K562 (cell line): ENCODE results near the gene SEC14L1. TPM values are rescaled to one million over a fixed set of nuclear protein-coding genes. Genes with fewer than 3 reads are reported as not detected.
A peak's percentile ranks its signal among the peaks of the same experiment; 100 is the strongest.

Experiments used
- ARID2 ChIP-seq: fragments of 450-650 bp; IDR thresholded peaks from 2 replicates; pipeline ENCODE4 v1.6.1; 2017; ENCODE audit warnings: antibody characterized with exemption, mild to moderate bottlenecking
- CBFA2T2 ChIP-seq: fragments of 450-650 bp; conservative IDR thresholded peaks from 2 replicates; pipeline ENCODE4 v1.6.1; 2017; ENCODE audit warnings: mild to moderate bottlenecking
- CEBPG ChIP-seq, 3 experiments: fragments of 200-800 bp in 1 of 3; sonication (Bioruptor generic) in 1 of 3; sonication (generic) in 1 of 3; formaldehyde crosslinking in 1 of 3; IDR thresholded peaks in 2 of 3; conservative IDR thresholded peaks in 1 of 3; 2 replicates each; pipeline versions ENCODE4 v1.6.1 to v1.8.0; 2016 to 2022; ENCODE audit warnings: missing compliant biosample characterization in 2 of 3, missing genetic modification characterization in 2 of 3, mild to moderate bottlenecking in 1 of 3, missing genetic modification reagents in 1 of 3
- CTCF ChIP-seq, 3 experiments: IDR thresholded peaks in 2 of 3; conservative IDR thresholded peaks in 1 of 3; 2 replicates each; pipeline ENCODE4 v1.5.1; 2011 to 2012; ENCODE audit warnings: low read length in 3 of 3, mild to moderate bottlenecking in 3 of 3, control low read depth in 2 of 3, improper control_type of control experiment in 1 of 3, inconsistent platforms in 1 of 3, low read depth in 1 of 3, mixed read lengths in 1 of 3, moderate library complexity in 1 of 3; ENCODE audit not compliant: insufficient read depth in 2 of 3
- ELF4 ChIP-seq: fragments of 450-650 bp; formaldehyde crosslinking; IDR thresholded peaks from 2 replicates; pipeline ENCODE4 v1.4.0; 2022; ENCODE audit warnings: missing genetic modification characterization
- NFXL1 ChIP-seq: fragments of 450-650 bp; formaldehyde crosslinking; IDR thresholded peaks from 2 replicates; pipeline ENCODE4 v1.4.0; 2021; ENCODE audit warnings: mild to moderate bottlenecking
- NR1H2 ChIP-seq: sonication (generic); formaldehyde crosslinking; IDR thresholded peaks from 2 replicates; pipeline ENCODE4 v1.4.0; 2020; ENCODE audit warnings: mild to moderate bottlenecking, missing genetic modification reagents
- SMARCC2 ChIP-seq: fragments of 450-650 bp; IDR thresholded peaks from 2 replicates; pipeline ENCODE4 v1.6.1; 2017; ENCODE audit warnings: antibody characterized with exemption, moderate library complexity, mild to moderate bottlenecking, low read depth
- TAF7 ChIP-seq: fragments of 450-650 bp; IDR thresholded peaks from 2 replicates; pipeline ENCODE4 v1.6.1; 2016; ENCODE audit warnings: missing genetic modification characterization, missing compliant biosample characterization
- ZNF695 ChIP-seq: fragments of 450-650 bp; formaldehyde crosslinking; IDR thresholded peaks from 2 replicates; pipeline ENCODE4 v1.4.0; 2020; ENCODE audit warnings: mild to moderate bottlenecking, moderate library complexity
- ZNF696 ChIP-seq: fragments of 250-450 bp; sonication (Bioruptor Pico); conservative IDR thresholded peaks from 2 replicates; pipeline ENCODE4 v1.4.0; 2020; ENCODE audit warnings: mild to moderate bottlenecking, moderate library complexity
- polyA plus RNA-seq, 8 experiments: library from polyadenylated mRNA; depleted of rRNA in 4 of 8; stranded (reverse) in 5 of 8; unstranded in 3 of 8; fragments of >200 nt; fragmentation: Nextera tagmentation in 2 of 8; fragmentation: Illumina TruSeq in 1 of 8; extraction: Ambion mirVana in 2 of 8; extraction: Trizol in 1 of 8; gene quantifications; 2 replicates each; pipeline versions ENCODE4 v1.2.1 to v1.2.3, GENCODE V29; 2011 to 2014; ENCODE audit warnings: inconsistent platforms in 1 of 8, missing spikeins in 1 of 8
- total RNA-seq, 7 experiments: library from RNA; depleted of rRNA in 6 of 7; stranded (reverse); fragments of >200 nt in 6 of 7; fragmentation: Illumina TruSeq in 2 of 7; extraction: Trizol in 2 of 7; gene quantifications; 2 replicates each; pipeline versions ENCODE4 v1.2.1 to v1.2.3, GENCODE V29; 2011 to 2021; ENCODE audit warnings: low replicate concordance in 1 of 7
- TF ChIP-seq, protein P1 (sequence below): fragments of 200-600 bp; sonication (generic); IDR thresholded peaks from one replicate; pipeline ENCODE4 v1.6.1; 2012; ENCODE audit warnings: mild to moderate bottlenecking, low read depth, low read length, inconsistent platforms
- TF ChIP-seq, protein P2 (sequence below): fragments of 450-650 bp; conservative IDR thresholded peaks from 2 replicates; pipeline ENCODE4 v1.6.1; 2016; ENCODE audit warnings: missing genetic modification characterization, low read depth, mild to moderate bottlenecking, missing compliant biosample characterization, moderate library complexity

SEC14L1 gene
- total and polyA plus RNA-seq, 9 of the 15 experiments (the other 6 are each of a cell fraction or from before 2014, with no cell fraction given), result 3.1 to 39.7 (median 15.2) TPM

- TF ChIP-seq, protein P1, sequence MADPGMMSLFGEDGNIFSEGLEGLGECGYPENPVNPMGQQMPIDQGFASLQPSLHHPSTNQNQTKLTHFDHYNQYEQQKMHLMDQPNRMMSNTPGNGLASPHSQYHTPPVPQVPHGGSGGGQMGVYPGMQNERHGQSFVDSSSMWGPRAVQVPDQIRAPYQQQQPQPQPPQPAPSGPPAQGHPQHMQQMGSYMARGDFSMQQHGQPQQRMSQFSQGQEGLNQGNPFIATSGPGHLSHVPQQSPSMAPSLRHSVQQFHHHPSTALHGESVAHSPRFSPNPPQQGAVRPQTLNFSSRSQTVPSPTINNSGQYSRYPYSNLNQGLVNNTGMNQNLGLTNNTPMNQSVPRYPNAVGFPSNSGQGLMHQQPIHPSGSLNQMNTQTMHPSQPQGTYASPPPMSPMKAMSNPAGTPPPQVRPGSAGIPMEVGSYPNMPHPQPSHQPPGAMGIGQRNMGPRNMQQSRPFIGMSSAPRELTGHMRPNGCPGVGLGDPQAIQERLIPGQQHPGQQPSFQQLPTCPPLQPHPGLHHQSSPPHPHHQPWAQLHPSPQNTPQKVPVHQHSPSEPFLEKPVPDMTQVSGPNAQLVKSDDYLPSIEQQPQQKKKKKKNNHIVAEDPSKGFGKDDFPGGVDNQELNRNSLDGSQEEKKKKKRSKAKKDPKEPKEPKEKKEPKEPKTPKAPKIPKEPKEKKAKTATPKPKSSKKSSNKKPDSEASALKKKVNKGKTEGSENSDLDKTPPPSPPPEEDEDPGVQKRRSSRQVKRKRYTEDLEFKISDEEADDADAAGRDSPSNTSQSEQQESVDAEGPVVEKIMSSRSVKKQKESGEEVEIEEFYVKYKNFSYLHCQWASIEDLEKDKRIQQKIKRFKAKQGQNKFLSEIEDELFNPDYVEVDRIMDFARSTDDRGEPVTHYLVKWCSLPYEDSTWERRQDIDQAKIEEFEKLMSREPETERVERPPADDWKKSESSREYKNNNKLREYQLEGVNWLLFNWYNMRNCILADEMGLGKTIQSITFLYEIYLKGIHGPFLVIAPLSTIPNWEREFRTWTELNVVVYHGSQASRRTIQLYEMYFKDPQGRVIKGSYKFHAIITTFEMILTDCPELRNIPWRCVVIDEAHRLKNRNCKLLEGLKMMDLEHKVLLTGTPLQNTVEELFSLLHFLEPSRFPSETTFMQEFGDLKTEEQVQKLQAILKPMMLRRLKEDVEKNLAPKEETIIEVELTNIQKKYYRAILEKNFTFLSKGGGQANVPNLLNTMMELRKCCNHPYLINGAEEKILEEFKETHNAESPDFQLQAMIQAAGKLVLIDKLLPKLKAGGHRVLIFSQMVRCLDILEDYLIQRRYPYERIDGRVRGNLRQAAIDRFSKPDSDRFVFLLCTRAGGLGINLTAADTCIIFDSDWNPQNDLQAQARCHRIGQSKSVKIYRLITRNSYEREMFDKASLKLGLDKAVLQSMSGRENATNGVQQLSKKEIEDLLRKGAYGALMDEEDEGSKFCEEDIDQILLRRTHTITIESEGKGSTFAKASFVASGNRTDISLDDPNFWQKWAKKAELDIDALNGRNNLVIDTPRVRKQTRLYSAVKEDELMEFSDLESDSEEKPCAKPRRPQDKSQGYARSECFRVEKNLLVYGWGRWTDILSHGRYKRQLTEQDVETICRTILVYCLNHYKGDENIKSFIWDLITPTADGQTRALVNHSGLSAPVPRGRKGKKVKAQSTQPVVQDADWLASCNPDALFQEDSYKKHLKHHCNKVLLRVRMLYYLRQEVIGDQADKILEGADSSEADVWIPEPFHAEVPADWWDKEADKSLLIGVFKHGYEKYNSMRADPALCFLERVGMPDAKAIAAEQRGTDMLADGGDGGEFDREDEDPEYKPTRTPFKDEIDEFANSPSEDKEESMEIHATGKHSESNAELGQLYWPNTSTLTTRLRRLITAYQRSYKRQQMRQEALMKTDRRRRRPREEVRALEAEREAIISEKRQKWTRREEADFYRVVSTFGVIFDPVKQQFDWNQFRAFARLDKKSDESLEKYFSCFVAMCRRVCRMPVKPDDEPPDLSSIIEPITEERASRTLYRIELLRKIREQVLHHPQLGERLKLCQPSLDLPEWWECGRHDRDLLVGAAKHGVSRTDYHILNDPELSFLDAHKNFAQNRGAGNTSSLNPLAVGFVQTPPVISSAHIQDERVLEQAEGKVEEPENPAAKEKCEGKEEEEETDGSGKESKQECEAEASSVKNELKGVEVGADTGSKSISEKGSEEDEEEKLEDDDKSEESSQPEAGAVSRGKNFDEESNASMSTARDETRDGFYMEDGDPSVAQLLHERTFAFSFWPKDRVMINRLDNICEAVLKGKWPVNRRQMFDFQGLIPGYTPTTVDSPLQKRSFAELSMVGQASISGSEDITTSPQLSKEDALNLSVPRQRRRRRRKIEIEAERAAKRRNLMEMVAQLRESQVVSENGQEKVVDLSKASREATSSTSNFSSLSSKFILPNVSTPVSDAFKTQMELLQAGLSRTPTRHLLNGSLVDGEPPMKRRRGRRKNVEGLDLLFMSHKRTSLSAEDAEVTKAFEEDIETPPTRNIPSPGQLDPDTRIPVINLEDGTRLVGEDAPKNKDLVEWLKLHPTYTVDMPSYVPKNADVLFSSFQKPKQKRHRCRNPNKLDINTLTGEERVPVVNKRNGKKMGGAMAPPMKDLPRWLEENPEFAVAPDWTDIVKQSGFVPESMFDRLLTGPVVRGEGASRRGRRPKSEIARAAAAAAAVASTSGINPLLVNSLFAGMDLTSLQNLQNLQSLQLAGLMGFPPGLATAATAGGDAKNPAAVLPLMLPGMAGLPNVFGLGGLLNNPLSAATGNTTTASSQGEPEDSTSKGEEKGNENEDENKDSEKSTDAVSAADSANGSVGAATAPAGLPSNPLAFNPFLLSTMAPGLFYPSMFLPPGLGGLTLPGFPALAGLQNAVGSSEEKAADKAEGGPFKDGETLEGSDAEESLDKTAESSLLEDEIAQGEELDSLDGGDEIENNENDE, result no peak
- TF ChIP-seq ZNF696 (CRISPR knock-in tag) (no peak), ARID2 (no peak), CTCF (IDR thresholded peaks at IDR 0.05 in 2 of 3, conservative IDR thresholded peaks at IDR 0.05 in 1 of 3; ENCODE audit: insufficient read depth in 2 of 3, low read depth in 1 of 3, low read length in 3 of 3) (peak in 1 of 3 experiments; percentile 19; a peak in 1 of 6 replicates), TAF7 (tag) (no peak), NFXL1 (CRISPR knock-in tag) (no peak), CBFA2T2 (no peak), ZNF695 (no peak), NR1H2 (CRISPR knock-in tag) (no peak), CEBPG (CRISPR knock-in tag; IDR thresholded peaks at IDR 0.05) (no peak), CEBPG (tag; conservative IDR thresholded peaks at IDR 0.05 in 1 of 2, IDR thresholded peaks at IDR 0.05 in 1 of 2) (peak; percentile 79 to 87), ELF4 (CRISPR knock-in tag) (no peak), SMARCC2 (no peak)
- TF ChIP-seq, protein P2, sequence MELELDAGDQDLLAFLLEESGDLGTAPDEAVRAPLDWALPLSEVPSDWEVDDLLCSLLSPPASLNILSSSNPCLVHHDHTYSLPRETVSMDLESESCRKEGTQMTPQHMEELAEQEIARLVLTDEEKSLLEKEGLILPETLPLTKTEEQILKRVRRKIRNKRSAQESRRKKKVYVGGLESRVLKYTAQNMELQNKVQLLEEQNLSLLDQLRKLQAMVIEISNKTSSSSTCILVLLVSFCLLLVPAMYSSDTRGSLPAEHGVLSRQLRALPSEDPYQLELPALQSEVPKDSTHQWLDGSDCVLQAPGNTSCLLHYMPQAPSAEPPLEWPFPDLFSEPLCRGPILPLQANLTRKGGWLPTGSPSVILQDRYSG (tag), result no peak
Observed at GRCh38 chr17:77098884-77099545, 41.8 kb upstream of the SEC14L1 start (continued).
